GDM1 (cell line): ENCODE data around the gene KIAA1191.
"Not testable (repeated sequence)": the region's sequence is repeated elsewhere in the genome, so short reads cannot be mapped to it uniquely, and the experiment has no call there.

Experiments
- DNase-seq: peaks from one replicate; lab custom pipeline; 2025; lab: John Stamatoyannopoulos, UW

The KIAA1191 gene

DNA sequence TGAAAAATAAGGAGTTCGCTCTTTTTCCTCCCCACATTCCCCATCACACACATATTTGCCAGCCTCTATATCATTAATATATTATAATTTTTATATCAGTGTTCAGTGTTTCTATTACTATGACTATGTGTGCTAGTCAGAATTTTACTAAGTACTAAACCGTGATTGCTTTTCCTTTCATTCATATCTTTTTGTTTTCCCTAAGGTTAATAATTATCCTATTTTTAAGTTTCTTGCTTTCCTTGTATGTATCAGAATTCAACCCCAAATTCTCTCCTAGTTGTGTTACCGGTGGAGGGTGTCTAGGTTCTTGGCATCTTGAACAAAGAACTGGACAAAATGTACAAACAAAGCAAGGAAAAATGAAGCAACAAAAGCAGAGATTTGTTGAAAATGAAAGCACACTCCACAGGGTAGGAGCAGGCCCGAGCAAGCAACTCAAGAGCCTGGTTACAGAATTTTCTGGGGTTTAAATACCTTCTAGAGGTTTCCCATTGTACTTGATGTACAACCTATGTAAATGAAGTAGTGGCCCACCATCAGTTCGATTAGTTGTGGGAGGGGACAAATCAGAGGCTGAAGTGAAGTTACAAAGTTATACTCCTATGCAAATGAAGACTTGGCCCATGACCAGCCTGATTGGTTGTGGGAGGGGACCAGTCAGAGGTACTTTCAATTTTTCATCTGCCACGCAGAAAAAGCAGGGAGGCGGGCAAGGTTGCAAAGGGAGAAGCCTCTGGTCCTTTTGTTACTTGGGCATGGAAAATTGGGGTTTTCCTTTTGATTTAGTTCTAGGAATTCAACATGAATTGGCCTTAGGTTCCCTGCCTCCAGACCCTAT is 43.8 kb downstream of the KIAA1191 start:
- DNase-seq, result no peak

DNA sequence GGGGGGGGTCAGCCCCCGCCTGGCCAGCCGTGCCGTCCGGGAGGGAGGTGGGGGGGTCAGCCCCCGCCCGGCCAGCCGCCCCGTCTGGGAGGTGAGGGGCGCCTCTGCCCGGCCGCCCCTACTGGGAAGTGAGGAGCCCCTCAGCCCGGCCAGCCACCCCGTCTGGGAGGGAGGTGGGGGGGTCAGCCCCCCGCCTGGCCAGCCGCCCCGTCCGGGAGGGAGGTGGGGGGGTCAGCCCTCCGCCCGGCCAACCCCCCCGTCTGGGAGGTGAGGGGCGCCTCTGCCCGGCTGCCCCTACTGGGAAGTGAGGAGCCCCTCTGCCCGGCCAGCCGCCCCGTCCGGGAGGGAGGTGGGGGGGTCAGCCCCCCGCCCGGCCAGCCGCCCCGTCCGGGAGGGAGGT is 56.2 kb downstream of the KIAA1191 start:
- DNase-seq, result not testable (repeated sequence)
